Endometrial microvascular endothelial cells (primary cell): Measurements from ENCODE around the gene PRKCZ. TPM values are rescaled to one million over a fixed set of nuclear protein-coding genes. Genes with fewer than 3 reads are reported as not detected.

Source experiments
- in situ Hi-C: cut with HindIII; loops from 2 replicates; pipeline ENCODE4 v1.10.0; 2017; ENCODE audit warnings: low sequenced_read_pairs, low pct_unique_long_range_greater_than_20kb; ENCODE audit errors: inconsistent ontology term
- total RNA-seq: library from RNA; depleted of rRNA; stranded (reverse); fragments of >200 nt; gene quantifications from one replicate; pipeline ENCODE4 v1.2.3, GENCODE V29; 2015; ENCODE audit errors: inconsistent ontology term

Gene PRKCZ
- 3.6 TPM for total RNA-seq

DNA sequence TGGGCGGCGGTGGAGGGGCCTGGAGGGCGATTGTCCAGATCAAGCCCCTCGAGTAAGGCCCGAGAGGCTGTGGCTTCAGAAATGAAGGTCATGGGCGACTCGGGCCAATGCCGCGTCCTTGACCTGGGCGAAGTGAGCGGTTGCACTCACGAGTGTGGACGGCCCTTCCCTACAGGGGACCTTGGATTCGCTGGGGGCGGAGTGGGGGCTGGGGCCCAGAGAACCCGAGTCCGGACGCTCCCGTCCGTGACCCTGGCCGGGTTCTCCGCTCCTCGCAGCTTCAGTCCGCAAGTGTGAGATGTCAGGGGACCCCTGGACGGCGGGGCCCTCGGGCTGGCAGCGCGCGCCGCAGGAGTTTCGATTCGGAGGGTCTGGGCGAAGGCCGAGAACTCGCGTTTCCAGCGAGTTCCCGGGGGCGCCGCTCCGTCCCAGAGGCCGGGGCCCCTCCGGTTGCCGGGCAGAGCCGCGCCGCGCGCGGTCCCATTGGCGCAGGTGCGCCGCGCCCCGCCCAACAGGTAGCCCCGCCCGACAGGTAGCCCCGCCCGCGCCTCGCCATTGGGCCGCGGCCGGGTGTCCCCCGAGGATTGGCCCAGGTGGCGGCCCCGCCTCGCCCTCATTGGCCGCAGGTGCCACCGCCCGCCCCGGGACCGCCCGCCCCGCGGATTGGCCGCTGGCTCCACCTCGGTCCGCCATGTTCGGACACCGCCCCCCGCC lies at the start of gene PRKCZ:
Gene PRKCZ, plus strand, starts transcription at position 694 of the 714 bp plus-strand sequence. CDS start 220 bp downstream, outside the sequence.
- in situ Hi-C loops: no loop called here

DNA sequence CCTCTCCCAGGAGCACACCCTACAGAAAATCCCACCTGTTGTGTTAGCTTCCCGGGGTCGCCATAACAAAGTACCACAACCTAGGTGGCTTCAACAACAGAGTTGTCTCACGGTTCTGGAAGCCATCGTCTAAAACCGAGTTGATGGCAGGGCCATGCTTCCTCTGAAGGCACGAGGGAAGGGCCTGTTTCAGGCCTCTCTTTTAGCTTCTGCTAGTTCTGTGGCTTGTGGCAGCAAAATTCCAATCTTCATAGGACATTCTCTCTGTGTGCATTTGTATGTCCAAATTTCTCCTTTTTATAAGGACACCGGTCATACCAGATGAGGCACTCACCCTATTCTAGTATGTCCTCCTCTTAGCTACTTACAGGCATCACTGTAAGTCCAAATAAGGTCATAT lies 49.8 kb upstream of the PRKCZ start:
- in situ Hi-C loops: no loop called here

DNA sequence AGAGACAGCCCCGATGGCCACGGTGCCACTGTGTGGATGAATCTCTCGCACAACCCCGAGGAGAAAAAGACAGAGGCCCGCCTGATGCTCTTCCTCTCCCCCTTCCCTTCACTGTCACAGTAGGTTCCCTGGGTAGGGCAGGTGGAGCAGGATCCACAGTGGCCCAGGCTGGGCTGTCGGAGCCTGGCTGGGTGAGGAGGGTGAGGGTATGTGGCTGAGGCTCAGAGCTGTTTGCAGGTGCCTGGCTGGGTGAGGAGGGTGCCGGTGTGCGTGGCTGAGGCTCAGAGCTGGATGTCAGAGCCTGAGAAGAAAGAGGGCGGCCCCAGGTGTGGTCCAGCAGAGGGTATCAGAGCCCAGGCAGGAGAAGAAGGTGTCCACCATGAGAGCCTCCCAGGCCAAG lies 49.4 kb upstream of the PRKCZ start:
- in situ Hi-C loops: no loop called here

DNA sequence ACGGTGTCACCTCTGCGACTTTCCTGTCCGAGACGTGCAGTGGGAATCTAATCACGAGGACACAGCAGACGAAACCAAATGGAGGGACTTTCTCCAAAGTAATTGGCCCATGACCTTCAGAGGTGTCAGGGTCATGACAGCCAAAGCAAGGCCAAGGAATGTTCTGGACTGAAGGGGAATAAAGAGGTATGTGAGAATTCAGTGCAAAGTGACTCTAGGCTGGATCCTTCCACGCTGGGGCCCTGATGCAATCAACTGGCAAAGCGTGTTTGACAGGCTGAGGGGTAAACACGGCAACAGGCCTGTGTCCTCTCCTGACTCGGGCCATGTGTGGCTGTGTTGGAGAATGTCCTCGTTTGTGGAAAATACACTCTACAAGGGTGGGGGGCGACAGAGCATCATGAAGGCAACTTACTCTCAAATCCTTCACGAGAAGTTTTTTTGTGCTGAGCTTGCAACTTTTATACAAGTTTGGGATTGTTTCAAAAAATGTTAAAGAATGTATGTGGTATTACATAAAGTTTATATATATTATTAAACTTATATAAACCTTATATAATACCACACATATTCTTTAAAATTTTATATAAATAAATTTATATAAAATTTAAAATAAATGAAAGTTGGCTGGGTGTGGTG lies 48.3 kb upstream of the PRKCZ start:
- in situ Hi-C loops: no loop called here

DNA sequence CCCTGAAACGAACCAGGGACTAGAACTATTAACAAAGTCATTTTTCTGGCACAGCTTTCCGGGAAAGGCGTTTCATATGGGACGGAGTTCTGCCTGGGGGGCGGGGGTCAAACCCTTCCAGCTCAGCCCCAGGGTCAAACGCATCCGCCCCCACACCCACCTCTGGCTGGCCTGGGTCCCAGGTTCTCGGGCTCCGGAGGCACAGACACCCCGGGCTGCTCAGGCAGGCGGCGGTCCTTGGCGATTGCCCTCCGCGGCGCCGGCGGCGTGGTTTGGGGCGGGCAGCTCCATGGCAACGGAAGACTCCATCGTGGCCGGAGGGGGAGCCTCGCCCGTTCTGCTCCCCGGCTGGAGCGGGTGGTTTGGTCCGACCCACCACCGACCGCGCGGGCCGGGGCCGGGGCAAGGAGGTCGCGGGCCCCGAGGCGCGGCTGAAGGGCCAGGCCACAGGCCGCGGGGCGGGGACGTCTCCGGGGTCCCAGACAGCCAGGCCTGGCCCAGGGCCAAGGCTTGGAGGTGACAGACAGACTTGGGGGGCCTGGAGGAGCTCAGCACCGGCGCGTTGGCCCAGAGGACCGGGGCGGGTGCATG lies 46.6 kb upstream of the PRKCZ start, which contains the start of gene CFAP74:
Gene CFAP74, minus strand, starts transcription at position 246 of the 591 bp plus-strand sequence. CDS start 12,830 bp downstream, outside the sequence.
- in situ Hi-C loops: no loop called here

DNA sequence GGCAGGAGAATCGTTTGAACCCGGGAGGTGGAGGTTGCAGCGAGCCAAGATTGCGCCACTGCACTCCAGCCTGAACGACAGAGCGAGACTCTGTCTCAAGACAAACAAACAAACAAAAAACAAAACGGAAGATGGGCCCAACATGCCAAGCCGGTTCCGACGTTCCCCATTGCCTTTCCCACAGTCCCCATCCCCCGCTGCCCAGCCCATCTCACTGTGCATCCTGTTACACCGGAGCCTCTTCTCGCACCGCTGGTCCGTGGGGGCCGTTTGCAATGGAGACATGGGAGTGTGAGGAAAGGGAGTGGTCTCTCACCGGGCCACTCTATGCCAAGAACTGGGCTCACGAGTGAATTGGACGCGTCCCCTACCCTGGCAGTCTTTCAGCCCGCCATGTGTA lies 45.4 kb upstream of the PRKCZ start:
- in situ Hi-C loops: no loop called here

DNA sequence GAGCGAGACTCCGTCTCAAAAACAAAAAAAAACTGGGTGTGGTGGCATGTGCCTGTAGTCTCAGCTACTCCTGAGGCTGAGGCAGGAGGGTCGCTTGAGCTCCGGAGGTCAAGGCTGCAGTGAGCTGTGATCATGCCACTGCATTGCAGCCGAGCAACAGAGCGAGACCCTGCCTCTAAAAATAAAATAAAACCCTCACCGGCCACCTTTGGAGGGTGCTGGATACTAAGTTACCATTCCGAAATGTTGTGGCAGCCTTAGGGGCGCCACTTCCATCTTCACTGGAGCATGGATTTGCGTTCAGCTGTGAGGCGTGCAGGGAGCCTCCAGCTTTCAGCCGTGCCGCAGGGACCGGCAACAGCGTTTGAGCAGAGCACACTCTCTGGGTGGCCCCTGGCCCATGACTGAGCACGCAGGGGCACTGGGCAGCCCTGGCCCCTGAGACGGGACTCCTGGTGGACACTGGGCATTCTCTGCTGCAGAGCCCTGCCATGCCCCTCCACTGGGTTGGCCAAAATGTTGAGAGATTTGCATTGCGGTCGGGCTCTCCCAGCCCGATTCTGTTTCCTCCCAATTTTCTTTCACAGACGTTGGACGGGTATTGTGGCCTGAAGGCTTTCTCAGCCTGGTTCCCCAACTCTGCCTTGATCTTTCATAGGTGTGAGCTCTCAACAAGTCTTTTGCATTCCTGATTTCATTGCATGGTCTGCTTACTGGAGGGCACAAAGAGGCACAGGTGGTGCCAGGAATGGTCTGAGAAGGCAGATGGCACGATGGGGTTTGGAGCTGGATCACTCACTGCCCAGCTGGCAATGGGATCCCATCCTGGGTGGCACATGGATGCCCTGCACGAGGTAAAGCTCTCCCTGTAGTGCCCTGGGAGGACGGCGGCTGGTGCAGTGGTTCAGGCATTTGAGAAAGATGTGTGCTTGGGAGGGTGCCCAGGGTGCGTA lies 40.8 kb upstream of the PRKCZ start:
- in situ Hi-C loops: no loop called here

DNA sequence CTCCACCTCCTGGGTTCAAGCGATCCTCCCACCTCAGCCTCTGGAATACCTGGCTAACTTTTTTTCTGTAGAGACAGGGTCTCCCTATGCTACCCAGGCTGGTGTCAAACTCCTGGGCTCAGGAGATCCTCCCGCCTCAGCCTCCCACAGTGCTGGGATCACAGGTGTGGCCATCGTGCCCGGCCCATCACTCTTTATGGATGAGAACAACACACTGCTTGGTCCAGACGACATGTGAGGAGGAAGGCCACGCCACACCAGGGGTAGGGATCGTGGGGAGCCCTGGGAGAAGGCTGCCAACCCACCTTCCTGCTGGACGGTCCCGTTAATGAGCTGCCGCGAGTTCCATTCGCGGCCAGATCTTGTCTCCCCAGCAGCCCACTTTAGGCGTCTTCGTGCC lies 36.0 kb upstream of the PRKCZ start:
- in situ Hi-C loops: no loop called here

DNA sequence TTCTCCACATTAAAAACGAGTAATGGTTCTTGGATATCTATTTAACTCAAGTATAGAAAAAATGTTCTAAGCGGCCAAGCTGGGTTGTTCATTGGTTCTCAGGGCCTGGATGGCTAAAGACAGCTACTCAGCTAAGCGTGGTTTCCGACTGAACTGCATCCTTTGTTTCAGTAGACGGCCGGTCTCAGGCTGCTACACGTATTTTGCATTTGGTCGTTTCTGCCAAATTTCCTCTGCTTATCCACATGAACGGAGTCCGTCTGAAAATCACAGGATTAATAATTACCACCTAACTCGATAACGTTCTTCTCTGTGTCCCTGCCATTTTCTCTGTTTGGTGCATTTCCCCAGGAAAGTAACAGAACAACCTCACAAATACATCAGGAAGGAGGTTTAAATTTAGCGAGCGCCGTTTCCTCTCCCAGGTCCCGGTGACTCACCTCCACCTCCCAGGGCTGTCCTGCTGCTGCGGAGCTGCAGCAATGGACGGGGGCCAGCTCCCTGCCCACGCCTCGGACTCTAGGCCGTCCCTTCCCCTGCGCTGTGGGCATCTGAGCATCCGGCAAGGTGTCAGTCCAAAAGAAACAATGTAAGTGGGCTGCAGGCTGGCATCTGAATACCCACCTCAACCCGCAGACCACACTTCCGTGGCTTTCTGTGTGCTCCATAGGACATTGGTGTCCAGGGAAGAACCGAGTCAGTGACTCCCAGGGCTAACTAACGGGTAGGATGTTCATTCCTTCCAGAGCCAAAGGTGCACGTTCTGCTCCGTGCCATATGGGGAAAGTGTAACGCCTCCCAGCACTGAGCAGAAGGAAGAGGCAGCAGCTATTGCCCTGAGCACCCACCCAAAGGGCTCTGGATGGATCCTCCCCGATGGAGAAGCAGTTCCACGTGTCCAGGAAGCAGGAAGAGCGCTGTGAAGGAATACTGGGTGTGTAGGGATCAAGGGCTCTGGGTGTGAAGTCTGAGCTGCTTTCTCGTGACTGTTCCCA lies 35.2 kb upstream of the PRKCZ start:
- in situ Hi-C loops: no loop called here

DNA sequence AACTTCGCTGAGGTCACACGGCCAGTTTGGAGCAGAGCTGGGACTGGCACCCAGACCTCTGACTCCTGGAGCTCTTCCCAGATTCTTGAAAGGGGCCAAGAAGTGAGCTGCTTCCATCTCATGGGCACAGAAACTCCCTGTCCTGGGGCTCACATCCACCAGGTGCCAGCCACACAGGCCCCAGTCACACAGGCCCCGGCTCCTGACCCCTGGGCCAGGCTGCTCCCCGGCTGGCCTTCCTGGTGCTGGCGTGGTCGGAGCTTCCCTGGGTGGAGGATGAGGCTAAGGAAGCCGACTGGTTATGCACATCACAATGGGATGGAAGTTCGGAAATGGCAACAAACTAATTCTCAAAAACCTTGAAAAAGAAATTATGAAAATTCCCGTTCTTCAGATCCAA lies 34.1 kb upstream of the PRKCZ start:
- in situ Hi-C loops: no loop called here

DNA sequence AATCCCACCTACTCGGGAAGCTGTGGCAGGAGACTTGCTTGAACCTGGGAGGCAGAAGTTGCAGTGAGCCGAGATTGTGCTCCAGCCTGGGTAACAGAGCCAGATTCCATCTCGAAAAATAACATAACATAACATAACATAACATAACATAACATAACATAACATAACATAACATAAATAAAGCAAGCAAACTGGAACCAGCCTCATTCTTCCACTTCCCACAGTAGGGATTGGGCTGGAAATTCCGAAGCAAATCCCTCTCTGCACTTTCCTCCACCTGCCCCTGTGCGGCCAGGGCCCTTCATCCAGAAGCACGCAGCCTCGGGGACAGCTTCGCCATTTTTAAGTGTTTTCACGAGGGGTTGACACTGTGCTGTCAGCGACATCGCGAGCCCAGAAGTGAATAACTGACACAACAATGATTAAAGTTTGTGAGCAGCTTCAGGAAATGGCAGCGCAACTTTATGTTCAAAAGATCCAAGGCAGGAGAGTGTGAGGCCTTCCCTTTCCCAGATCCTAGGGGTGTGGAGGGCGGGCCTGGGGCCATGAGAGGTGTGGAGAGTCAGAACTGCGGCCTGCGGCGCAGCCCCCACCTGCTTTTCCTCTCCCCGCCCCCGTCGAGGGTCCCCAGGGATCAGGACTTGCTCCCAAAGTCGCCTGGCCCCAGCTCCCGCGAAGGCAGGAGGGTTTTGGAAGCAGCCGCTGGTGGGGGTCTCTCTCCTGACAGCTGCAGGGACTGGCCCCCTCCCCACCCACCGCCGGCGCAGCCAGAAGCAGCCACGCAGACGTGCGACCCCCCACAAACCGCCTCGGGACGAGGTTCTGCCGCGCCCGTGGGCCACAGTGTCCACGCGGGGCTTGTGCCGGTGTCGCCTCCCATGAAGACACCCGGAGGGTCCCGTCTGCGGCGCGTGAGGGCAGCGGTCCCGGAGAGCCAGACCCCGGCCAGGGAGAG lies 31.7 kb upstream of the PRKCZ start:
- in situ Hi-C loops: no loop called here

DNA sequence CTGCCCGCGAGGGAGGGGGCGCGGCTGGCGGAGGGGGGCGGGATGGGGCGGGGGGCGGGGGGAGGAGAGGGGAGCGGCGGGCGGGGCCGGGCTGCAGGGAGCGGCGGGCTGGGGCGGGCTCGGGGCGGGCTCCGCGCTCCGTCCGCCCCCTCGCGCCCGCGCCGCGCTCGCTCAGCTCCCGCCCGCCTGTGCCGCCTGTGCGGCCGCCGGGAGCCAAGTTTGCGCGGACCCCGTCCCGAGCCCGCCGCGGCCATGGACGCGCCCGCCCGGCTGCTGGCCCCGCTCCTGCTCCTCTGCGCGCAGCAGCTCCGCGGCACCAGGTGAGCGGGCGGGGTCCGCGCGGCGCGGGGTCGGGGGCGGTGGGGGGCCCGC lies 31.1 kb upstream of the PRKCZ start, which contains the start of gene GABRD:
Gene GABRD, plus strand, starts transcription at position 174 of the 372 bp plus-strand sequence. Its CDS starts 79 bp downstream, at position 253.
- in situ Hi-C loops: no loop called here

DNA sequence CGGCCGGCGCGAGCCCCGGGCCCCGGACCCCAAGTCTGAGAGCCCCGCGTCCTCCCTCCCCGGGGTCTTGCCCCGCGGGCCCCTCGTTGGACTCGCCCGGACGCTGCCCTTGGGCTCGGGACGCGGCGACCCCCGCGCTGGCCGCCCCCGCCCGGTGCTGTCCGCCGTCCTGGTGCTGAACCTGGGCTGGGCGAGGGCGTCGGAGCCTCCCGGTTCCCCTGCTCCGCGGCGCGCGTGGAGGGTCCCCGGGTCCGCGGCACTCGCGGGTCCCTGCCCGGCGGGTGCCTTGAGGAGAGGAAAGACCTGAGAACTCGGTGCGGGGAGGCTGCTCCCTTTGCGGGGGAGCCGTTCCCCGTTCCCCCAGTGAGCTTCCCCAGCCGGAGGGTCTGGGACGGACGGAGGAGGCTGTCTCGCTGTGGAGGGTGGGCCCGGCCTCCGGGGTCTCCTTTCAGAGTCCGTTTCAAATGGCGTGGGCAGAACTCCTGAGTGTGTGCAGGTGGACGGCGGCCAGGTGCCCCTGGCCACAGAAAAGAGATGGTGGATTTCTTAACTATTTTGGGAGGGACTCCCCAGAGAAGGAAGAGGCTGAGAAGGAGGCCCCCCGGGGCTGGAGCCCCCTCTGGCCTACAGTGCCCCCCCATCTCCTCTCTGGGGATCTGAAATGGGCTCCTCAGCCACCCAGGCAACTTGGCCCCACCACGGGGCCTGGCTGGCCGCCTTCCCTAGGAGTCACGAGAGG lies 30.5 kb upstream of the PRKCZ start:
- in situ Hi-C loops: no loop called here

DNA sequence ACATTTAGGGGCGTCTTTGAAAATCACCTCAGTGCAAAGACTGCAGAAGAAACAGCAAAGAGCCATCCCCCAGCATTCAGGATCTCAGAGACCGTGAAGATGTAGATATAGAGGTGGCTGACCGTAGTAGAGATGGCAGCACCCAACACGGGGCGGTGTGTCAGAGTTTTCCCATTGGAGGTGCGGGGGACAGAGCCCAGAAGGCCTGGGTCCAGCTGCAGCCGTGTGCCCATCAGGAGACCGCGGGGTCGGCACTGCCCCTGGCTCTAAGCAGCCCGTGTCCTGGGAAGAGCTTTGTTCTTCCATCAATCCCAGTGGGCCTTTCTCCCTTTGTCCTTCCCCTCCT lies 29.9 kb upstream of the PRKCZ start:
- in situ Hi-C loops: no loop called here

DNA sequence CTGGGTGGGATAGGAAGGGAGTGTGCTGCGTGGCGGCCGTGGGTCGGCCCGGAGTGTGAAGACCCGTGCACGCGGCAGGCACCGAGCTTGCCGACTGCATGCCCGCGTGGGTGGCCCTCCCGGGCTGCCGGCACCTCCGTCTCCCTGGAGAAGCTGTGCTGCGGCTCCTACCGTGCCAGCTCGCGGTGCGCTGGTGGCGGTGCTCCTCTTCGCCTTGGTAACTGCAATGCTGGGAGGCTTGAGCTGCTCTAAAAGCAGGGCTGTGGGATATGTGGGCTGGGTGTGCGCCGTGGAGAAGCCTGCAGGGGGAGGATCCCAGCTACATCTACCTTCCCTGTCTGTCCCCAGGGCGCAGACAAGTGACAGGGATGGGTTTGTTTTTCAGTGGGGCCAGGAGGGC lies 28.7 kb upstream of the PRKCZ start:
- in situ Hi-C loops: no loop called here

DNA sequence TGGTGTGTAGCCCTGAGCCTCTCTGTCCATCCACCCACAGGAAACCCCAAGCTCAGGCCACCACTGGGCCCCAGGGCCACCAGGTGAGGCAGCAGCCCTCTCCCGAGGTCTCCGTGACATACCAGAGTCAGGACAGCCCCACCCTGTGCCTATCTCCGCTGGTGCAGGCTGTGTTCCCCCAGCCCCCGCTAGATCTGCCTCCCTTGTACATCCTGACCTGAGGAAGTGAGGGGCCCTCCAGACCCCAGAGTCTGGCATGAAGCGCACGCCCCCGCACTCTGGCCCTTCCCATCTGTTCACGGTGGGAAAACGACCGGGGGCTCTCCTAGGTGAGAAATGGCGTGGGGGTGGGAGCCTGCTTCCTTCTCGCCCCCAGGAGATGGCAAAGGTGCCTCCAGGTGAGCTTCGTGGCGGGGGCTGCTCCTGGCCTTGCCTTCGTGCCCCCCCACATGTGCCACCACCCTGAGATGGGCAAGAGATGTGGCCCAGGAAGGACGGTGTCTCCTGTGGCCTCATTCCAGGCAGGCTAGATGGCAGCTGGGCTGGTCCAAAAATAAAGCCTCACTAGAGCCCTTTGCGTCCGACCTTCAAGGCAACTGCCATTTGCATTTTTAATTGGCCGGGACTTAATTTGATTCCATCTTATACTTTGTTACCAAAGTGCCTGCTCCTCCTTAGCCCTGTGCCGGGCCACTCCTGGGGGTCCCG lies 28.0 kb upstream of the PRKCZ start:
- in situ Hi-C loops: no loop called here
